ENCODE data around the gene ZFP42.
"Not testable (repeated sequence)": the region's sequence is repeated elsewhere in the genome, so short reads cannot be mapped to it uniquely, and the experiment has no call there.

Gene ZFP42

GRCh38 chr4:187995322-187996207, at the start of gene ZFP42:
ZFP42 (plus strand) TSS chr4:187995771; CDS start chr4:188002808, 7,037 bp downstream.
- no peak for DNase-seq

GRCh38 chr4:187961171-187961570, 34.4 kb upstream of the ZFP42 start:
- no peak for DNase-seq

- no peak for DNase-seq
Measured at GRCh38 chr4:187961961-187962360, 33.6 kb upstream of the ZFP42 start.

DNA sequence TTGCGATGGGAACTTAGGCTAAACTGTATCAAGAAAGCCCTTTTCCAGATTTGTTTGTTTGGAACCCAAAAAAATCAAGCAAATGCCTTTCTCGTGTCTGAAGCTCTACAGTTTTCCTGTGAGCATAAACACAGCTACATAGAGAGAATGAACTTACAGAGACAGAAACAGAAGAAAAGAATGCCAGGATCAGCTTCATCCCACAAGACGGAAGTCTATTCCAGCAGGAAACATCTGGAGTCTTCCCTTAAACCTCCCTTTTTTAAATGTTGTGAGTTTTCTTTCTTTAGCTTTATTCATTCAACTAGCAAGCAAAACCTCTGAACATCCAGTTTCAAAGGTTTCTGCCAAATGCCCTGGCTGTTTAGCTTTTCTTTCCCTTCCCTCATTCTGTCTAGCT, 32.6 kb upstream of the ZFP42 start:
- no peak for DNase-seq

DNA sequence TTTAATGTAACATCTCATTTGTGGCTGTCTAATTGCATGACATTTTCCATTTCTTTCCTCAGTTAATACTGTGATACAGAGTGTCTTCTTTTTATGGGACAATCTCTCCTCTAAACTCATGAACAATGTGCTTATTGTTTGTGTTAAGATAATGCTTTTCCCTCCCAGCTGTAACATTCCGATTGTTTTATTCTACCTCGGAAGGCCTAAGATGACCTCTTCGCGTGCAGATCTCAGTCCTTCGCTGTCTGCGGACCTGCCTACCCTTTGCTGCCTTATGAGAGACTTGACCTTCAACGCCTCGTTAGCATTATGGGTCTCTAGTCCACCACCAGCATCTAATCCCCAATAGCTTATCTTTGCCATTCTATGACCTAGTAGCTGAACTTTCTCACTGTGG, 29.8 kb upstream of the ZFP42 start:
- no peak for DNase-seq

DNA sequence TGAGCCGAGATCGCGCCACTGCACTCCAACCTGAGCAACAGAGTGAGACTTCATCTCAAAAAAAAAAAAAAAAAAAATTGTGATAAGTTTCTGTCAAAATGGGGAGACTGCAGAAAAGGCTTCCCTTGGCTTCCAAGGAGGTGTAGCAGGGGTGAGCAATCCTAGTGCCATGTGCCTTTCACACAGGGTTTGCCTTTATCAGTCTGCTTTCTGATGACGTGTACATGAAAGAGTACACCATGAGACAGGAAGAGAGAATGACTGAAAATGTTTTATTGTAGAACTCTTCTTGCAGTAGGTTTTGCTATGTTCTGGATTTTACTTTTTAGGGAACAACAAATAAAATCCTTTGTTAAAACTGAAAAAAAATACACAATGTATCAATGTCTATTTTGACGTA, 23.4 kb upstream of the ZFP42 start:
- DNase-seq = no peak

DNA sequence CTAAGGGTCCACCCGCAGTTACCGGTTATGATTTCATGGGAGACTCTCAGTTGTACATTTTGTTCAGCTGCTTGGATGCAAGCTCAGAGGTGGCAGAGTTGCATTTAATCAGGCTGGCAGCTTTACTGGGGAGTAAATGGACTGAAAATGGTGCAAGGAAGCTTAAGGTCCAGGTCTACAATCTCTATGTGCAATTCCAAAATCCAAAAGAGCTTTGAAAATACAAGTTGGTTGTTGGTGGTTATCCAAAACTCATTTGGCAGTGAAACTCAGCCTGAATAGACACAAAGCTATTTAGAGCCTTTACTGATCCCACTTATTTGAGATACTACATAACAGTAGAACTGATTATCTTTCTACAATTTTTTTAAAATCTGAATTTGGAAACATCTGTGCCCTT, 11.8 kb upstream of the ZFP42 start:
- no peak for DNase-seq

GRCh38 chr4:187992971-187993370, 2.6 kb upstream of the ZFP42 start:
- no peak for DNase-seq

DNA sequence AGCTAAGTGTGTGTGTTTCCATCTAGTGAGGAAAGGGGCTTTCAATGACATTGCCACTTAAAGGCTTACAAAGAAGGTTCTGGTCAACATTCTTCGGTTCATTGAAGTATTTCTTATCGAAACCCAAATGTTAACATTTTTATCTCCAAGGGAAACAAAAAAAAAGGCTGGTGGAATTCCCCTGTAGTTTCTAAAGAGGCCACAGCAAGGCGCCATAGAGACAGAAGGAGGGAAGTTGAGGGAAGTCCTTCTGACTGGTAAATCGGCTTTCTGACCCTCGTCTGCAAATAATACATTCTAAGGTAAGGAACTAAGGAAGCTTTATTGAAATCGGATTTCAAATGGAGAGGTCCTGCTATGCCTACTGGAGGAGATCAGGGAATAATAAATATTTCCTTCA, 1.7 kb upstream of the ZFP42 start:
- DNase-seq = no peak

GRCh38 chr4:187996502-187997177, 1.1 kb downstream of the ZFP42 start:
- no peak for DNase-seq

- DNase-seq = not testable (repeated sequence)
Measured at GRCh38 chr4:187997991-187998390, 2.4 kb downstream of the ZFP42 start.

DNA sequence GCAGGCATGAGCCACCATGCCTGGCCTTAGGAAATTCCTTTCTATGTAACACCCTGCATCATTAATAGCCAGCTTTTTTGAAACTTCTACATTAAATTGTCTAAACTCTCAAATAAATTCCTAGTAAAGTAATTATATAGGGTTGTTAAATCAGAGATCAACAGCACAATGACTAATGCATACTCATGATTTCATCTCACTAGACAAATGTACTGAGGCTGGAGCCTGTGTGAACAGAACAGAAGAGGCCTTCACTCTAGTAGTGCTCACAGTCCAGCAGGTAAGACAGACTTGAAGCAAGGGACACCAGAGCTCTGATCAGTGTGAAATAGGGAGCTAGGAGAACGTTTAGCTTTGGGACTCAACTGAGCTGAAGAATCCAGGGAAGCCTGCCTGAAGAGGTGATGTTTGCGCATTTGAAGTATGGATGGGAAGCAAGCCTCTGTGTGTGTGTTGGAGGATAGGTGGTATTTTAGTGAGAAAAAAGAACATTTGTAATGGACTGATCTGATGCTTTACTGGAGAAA, 3.9 kb downstream of the ZFP42 start:
- no peak for DNase-seq

DNA sequence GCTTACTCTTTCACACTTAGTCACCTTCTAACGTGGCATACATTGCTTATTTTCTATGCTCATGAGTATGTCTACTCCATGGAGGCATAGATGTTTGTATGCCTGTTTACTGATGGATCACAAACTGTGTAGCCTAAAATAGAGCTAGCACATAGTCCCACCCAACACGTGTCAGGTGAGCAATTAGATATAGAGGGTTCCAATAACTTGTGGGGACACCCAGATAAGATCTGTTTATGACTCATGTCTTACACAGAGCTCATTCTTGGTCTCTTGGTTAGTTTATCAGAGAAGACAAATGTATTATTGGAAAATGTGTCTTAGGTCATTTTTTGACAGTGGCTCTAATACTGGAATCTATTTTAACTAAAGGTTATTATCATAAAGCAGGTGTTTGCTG, 6.8 kb downstream of the ZFP42 start:
- no peak for DNase-seq

- DNase-seq = no peak
Measured at GRCh38 chr4:188002751-188003150, 7.2 kb downstream of the ZFP42 start.

DNA sequence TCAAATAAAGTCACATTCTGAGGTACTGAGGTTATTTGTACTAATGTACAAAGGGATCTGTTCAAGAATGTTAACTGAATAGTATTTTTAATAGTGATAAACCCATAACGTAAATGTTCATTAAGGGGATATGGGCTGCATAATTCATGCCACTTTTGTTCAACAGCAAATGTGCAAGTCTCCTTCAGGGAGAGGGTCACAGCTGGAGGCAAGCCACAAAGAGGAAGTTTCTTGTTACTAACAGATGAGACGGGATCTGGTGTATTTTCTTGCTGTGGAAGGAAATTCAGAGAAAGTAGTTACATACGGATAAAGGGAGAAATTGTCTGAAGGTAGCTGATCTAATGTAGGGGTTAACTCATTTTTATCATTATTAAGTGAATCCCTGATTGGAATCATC, 10.0 kb downstream of the ZFP42 start:
- no peak for DNase-seq

- no peak for DNase-seq
Measured at GRCh38 chr4:188006285-188006848, 10.8 kb downstream of the ZFP42 start.

GRCh38 chr4:188008377-188008776, 12.8 kb downstream of the ZFP42 start:
- DNase-seq = no peak

DNA sequence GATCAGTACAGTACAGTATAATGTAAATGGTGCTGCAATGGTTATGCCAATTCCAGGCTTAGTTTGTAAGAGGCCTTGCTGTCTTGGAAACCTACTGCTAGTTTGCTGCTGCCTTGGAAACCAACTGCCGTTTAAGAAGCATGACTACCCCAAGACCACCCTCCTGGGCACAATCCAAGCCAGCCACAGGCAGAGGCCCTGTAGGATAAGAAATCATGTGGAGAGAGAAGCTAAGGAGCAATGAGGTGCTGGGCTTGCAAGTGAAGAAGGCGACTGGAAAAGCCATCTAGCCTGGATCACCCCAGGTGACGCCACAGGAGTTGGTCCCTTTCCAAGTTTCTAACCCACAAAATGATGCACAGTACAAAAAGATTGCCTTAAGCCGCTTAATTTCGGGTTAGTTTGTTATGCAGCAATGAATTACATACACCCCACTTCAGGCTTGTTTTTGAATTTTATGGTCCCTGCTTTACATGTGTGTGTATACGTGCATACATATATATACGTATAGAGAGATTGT, 16.9 kb downstream of the ZFP42 start:
- no peak for DNase-seq

- DNase-seq = no peak
Measured at GRCh38 chr4:188015025-188015940, 19.7 kb downstream of the ZFP42 start.

DNA sequence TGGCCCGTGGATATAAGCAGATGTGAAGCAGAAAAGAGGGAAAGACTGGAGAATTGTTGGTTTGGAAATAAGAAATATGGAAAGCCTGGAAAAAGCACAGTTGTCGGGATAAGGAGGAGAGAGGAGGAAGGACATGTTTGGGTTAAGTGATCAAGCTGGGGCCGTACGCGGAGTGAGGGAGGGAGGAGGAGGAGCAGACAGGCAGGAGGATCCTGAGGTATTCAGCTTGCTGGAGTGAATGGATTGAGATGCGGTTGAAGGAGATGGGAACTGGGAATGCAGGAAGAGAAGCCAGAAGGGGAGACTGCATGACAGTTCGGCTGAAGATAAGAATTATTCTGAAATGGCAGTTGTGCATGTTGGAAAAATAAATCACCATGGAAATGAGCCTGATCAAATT, 21.2 kb downstream of the ZFP42 start:
- DNase-seq = no peak

- no peak for DNase-seq
Measured at GRCh38 chr4:188018262-188018661, 22.7 kb downstream of the ZFP42 start.

DNA sequence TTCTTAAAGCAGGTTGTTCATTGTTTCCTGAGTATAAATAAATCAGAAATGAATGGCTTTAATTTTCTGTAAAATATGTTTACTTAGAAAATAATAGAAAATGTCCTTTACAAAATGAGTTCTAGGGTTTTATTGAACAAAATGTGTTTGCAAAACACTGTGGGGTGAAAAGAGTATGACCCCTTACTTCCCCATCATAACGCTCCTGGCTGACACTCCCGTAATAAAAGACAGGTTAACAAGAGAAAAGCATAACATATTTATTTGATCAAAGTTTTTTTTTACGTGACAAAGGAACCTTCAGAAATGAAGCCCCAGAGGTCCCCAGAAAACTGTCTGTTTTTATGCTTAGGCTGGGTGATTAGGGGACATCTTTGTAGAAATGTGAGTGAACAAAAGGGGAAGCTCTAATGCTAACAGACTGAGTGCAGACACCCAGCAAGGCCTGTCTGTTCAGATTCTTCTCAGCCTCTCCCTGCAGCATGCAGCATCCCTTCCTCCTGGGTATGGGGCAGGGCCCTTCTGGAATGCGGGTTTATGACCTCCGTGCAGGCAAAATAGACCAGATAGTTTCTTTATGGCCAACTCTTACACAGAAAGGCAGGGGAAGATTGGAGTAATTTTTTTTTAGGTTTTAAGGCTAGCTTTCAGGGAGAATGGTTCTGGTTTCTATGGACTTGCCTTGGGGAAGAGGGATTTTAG, 26.1 kb downstream of the ZFP42 start:
- no peak for DNase-seq
